ENCODE results near the gene TCTN2. TPM values are rescaled to one million over a fixed set of nuclear protein-coding genes. Genes with fewer than 3 reads are reported as not detected.

The TCTN2 gene
- total RNA-seq, 1 experiment from 2014 or later = 11.5 TPM

GRCh38 chr12:123675436-123675835 lies 4.5 kb downstream of the TCTN2 start:
- Mint-ChIP-seq H3K9me3 (ENCODE audit: low read depth, unreplicated experiment) (no peaks in the 10 kb centered on the region), H3K4me3 (ENCODE audit: low read depth, unreplicated experiment) (no peak overlapping the region), H3K27me3 (ENCODE audit: unreplicated experiment) (no peaks in the 10 kb centered on the region), H3K36me3 (ENCODE audit: insufficient read depth, unreplicated experiment) (peaks cover 9% of the 10 kb centered on the region), H3K27ac (ENCODE audit: unreplicated experiment) (no peak overlapping the region), H3K4me1 (ENCODE audit: low read depth, unreplicated experiment) (peaks cover 9% of the 10 kb centered on the region)
- CTCF ChIA-PET = no interaction called here
- BruUV-seq (replicated peaks) = no TSS peak
- intact Hi-C loops (cut with micrococcal nuclease; ENCODE audit: unreplicated experiment) = no loop called here
- TF ChIP-seq CTCF (IDR thresholded peaks at IDR 0.05; ENCODE audit: unreplicated experiment) = no peak
- DNase-seq = no peak

GRCh38 chr12:123676616-123677320 lies 5.9 kb downstream of the TCTN2 start:
- Mint-ChIP-seq H3K9me3 (ENCODE audit: low read depth, unreplicated experiment) (no peaks in the 10 kb centered on the region), H3K27ac (ENCODE audit: unreplicated experiment) (no peak overlapping the region), H3K4me1 (ENCODE audit: low read depth, unreplicated experiment) (peaks cover 4% of the 10 kb centered on the region), H3K36me3 (ENCODE audit: insufficient read depth, unreplicated experiment) (peaks cover 5% of the 10 kb centered on the region), H3K4me3 (ENCODE audit: low read depth, unreplicated experiment) (no peak overlapping the region), H3K27me3 (ENCODE audit: unreplicated experiment) (no peaks in the 10 kb centered on the region)
- BruUV-seq (replicated peaks) = no TSS peak
- intact Hi-C loops (cut with micrococcal nuclease; ENCODE audit: unreplicated experiment) = no loop called here
- CTCF ChIA-PET = interaction anchor here (0.7 kb wide), 1 partner anchor 1634 kb away, joined by 8 read pairs; no protein-coding TSS in a partner anchor
- no peak for DNase-seq
- TF ChIP-seq CTCF (IDR thresholded peaks at IDR 0.05; ENCODE audit: unreplicated experiment) = no peak

- H3K4me3 Mint-ChIP-seq (ENCODE audit: low read depth, unreplicated experiment) = no peak overlapping the region
- peaks cover 5% of the 10 kb centered on the region for H3K36me3 Mint-ChIP-seq (ENCODE audit: insufficient read depth, unreplicated experiment)
- no peak for TF ChIP-seq CTCF (IDR thresholded peaks at IDR 0.05; ENCODE audit: unreplicated experiment)
- no peaks in the 10 kb centered on the region for H3K4me1 Mint-ChIP-seq (ENCODE audit: low read depth, unreplicated experiment)
- no peaks in the 10 kb centered on the region for H3K9me3 Mint-ChIP-seq (ENCODE audit: low read depth, unreplicated experiment)
- BruUV-seq (replicated peaks) = no TSS peak
- CTCF ChIA-PET = no interaction called here
- no peak overlapping the region for H3K27ac Mint-ChIP-seq (ENCODE audit: unreplicated experiment)
- H3K27me3 Mint-ChIP-seq (ENCODE audit: unreplicated experiment) = no peaks in the 10 kb centered on the region
- intact Hi-C loops (cut with micrococcal nuclease; ENCODE audit: unreplicated experiment) = no loop called here
- DNase-seq = no peak
Observed at GRCh38 chr12:123678981-123679380, 8.1 kb downstream of the TCTN2 start.

- CTCF ChIA-PET = no interaction called here
- no peak for DNase-seq
- no peaks in the 10 kb centered on the region for H3K27me3 Mint-ChIP-seq (ENCODE audit: unreplicated experiment)
- no peak overlapping the region for H3K4me3 Mint-ChIP-seq (ENCODE audit: low read depth, unreplicated experiment)
- H3K4me1 Mint-ChIP-seq (ENCODE audit: low read depth, unreplicated experiment) = no peaks in the 10 kb centered on the region
- no peak for TF ChIP-seq CTCF (IDR thresholded peaks at IDR 0.05; ENCODE audit: unreplicated experiment)
- no peaks in the 10 kb centered on the region for H3K9me3 Mint-ChIP-seq (ENCODE audit: low read depth, unreplicated experiment)
- H3K27ac Mint-ChIP-seq (ENCODE audit: unreplicated experiment) = no peak overlapping the region
- intact Hi-C loops (cut with micrococcal nuclease; ENCODE audit: unreplicated experiment) = no loop called here
- BruUV-seq (replicated peaks) = no TSS peak
- H3K36me3 Mint-ChIP-seq (ENCODE audit: insufficient read depth, unreplicated experiment) = peaks cover 5% of the 10 kb centered on the region
Observed at GRCh38 chr12:123681605-123682004, 10.7 kb downstream of the TCTN2 start.
